A549 (cell line): ENCODE results near the gene CCDC73. TPM values are rescaled to one million over a fixed set of nuclear protein-coding genes. Genes with fewer than 3 reads are reported as not detected.

Experiments
- BHLHE40 ChIP-seq: IDR thresholded peaks from 2 replicates; pipeline ENCODE4 v1.6.1; 2012; ENCODE audit warnings: low read depth, low read length, inconsistent platforms
- CBX2 ChIP-seq: fragments of 200-600 bp; sonication (generic); IDR thresholded peaks from 2 replicates; pipeline ENCODE4 v1.6.1; 2016; ENCODE audit warnings: low read depth, mild to moderate bottlenecking, borderline replicate concordance
- CBX8 ChIP-seq: fragments of 200-600 bp; sonication (generic); IDR thresholded peaks from 2 replicates; pipeline ENCODE4 v1.6.1; 2016
- CEBPB ChIP-seq, 2 experiments: fragments of >200 bp in 1 of 2; sonication (Bioruptor Twin) in 1 of 2; formaldehyde crosslinking in 1 of 2; IDR thresholded peaks; 2 replicates each; pipeline ENCODE4 v1.6.1; 2012 to 2016
- CHD2 ChIP-seq: fragments of 150-350 bp; IDR thresholded peaks from 2 replicates; pipeline ENCODE4 v1.6.1; 2014; ENCODE audit warnings: low read length; ENCODE audit not compliant: partially characterized antibody
- CHD4 ChIP-seq: fragments of 200-600 bp; sonication (generic); IDR thresholded peaks from 2 replicates; pipeline ENCODE4 v1.6.1; 2016; ENCODE audit warnings: antibody characterized with exemption, mild to moderate bottlenecking, borderline replicate concordance
- EHF ChIP-seq: fragments of 250-450 bp; sonication (Bioruptor Pico); IDR thresholded peaks from 2 replicates; pipeline ENCODE4 v1.5.0; 2020; ENCODE audit warnings: mild to moderate bottlenecking
- EHMT2 ChIP-seq: fragments of 200-600 bp; sonication (generic); IDR thresholded peaks from 2 replicates; pipeline ENCODE4 v1.6.1; 2016; ENCODE audit warnings: antibody characterized with exemption, low read depth, mild to moderate bottlenecking, moderate library complexity
- EP300 ChIP-seq, 2 experiments: fragments of >200 bp; sonication (Bioruptor Twin); formaldehyde crosslinking; IDR thresholded peaks; 2 replicates in 1 of 2; 3 replicates in 1 of 2; pipeline ENCODE4 v1.6.1; 2016 to 2017
- ESRRA ChIP-seq: fragments of 150-350 bp; IDR thresholded peaks from 2 replicates; pipeline ENCODE4 v1.6.1; 2014; ENCODE audit warnings: mild to moderate bottlenecking, low read length, borderline replicate concordance
- FOSL2 ChIP-seq, 2 experiments: fragments of 450-650 bp in 1 of 2; fragments of >200 bp in 1 of 2; sonication (Bioruptor Twin) in 1 of 2; formaldehyde crosslinking; IDR thresholded peaks; 2 replicates each; pipeline versions ENCODE4 v1.5.0 to v1.6.1; 2016 to 2020; ENCODE audit warnings: mild to moderate bottlenecking in 1 of 2, moderate library complexity in 1 of 2
- FOXS1 ChIP-seq: fragments of 250-450 bp; sonication (Bioruptor Pico); IDR thresholded peaks from 2 replicates; pipeline ENCODE4 v1.5.0; 2020; ENCODE audit warnings: mild to moderate bottlenecking, moderate library complexity
- HEYL ChIP-seq: fragments of 250-450 bp; sonication (Bioruptor Pico); IDR thresholded peaks from 2 replicates; pipeline ENCODE4 v1.8.0; 2021; ENCODE audit warnings: mild to moderate bottlenecking, moderate library complexity
- HOXB13 ChIP-seq: fragments of 250-450 bp; sonication (Bioruptor Pico); IDR thresholded peaks from 2 replicates; pipeline ENCODE4 v1.5.0; 2020; ENCODE audit warnings: low read depth, mild to moderate bottlenecking, moderate library complexity
- HOXB5 ChIP-seq: fragments of 250-450 bp; sonication (Bioruptor Pico); IDR thresholded peaks from 2 replicates; pipeline ENCODE4 v1.5.0; 2020; ENCODE audit warnings: mild to moderate bottlenecking, moderate library complexity
- JUNB ChIP-seq: fragments of >200 bp; sonication (Bioruptor Twin); formaldehyde crosslinking; IDR thresholded peaks from 2 replicates; pipeline ENCODE4 v1.6.1; 2016
- KDM5A ChIP-seq: fragments of 200-600 bp; sonication (generic); IDR thresholded peaks from 2 replicates; pipeline ENCODE4 v1.6.1; 2016; ENCODE audit warnings: antibody characterized with exemption, mild to moderate bottlenecking
- MAFK ChIP-seq: fragments of 450-650 bp; IDR thresholded peaks from 2 replicates; pipeline ENCODE4 v1.6.1; 2014; ENCODE audit not compliant: partially characterized antibody
- MAZ ChIP-seq: fragments of 150-350 bp; IDR thresholded peaks from 2 replicates; pipeline ENCODE4 v1.6.1; 2014; ENCODE audit warnings: antibody characterized with exemption, low read depth, low read length, borderline replicate concordance
- NFE2L2 ChIP-seq: fragments of 150-350 bp; conservative IDR thresholded peaks from 2 replicates; pipeline ENCODE4 v1.6.1; 2014; ENCODE audit warnings: low read length
- POLR2A ChIP-seq: IDR thresholded peaks from 2 replicates; pipeline ENCODE4 v1.6.1; 2012; ENCODE audit warnings: mild to moderate bottlenecking, low read length
- RAD21 ChIP-seq, 2 experiments: fragments of >200 bp in 1 of 2; sonication (Bioruptor Twin) in 1 of 2; formaldehyde crosslinking in 1 of 2; IDR thresholded peaks in 1 of 2; conservative IDR thresholded peaks in 1 of 2; 2 replicates in 1 of 2; 3 replicates in 1 of 2; pipeline ENCODE4 v1.6.1; 2012 to 2018; ENCODE audit warnings: inconsistent platforms in 1 of 2
- RFX5 ChIP-seq: fragments of 450-650 bp; IDR thresholded peaks from 2 replicates; pipeline ENCODE4 v1.7.1; 2014; ENCODE audit warnings: antibody characterized with exemption, mild to moderate bottlenecking, moderate library complexity
- RNF2 ChIP-seq: fragments of 200-600 bp; sonication (generic); IDR thresholded peaks from 2 replicates; pipeline ENCODE4 v1.6.1; 2016; ENCODE audit warnings: low read depth, mild to moderate bottlenecking, antibody characterized with exemption, moderate library complexity, borderline replicate concordance
- TFCP2L1 ChIP-seq: fragments of 250-450 bp; sonication (Bioruptor Pico); IDR thresholded peaks from 2 replicates; pipeline ENCODE4 v1.5.0; 2021; ENCODE audit warnings: mild to moderate bottlenecking
- ZSCAN20 ChIP-seq: fragments of 250-450 bp; sonication (Bioruptor Pico); IDR thresholded peaks from 2 replicates; pipeline ENCODE4 v1.8.0; 2022; ENCODE audit warnings: mild to moderate bottlenecking, moderate library complexity
- polyA plus RNA-seq, 4 experiments: library from polyadenylated mRNA; depleted of rRNA in 3 of 4; stranded (reverse); fragments of >200 nt; fragmentation: RNase III in 1 of 4; extraction: RNeasy Plus Mini Kit Qiagen cat#74134 plus additional on column Dnase treatment in 1 of 4; gene quantifications; 2 replicates in 3 of 4; 3 replicates in 1 of 4; pipeline ENCODE4 v1.2.3, GENCODE V29; 2011 to 2017
- TF ChIP-seq, protein P1 (sequence below): fragments of >200 bp; sonication (Bioruptor Twin); formaldehyde crosslinking; IDR thresholded peaks from 3 replicates; pipeline ENCODE4 v1.6.1; 2016
- TF ChIP-seq, protein P2 (sequence below): fragments of 250-450 bp; sonication (Bioruptor Pico); IDR thresholded peaks from 2 replicates; pipeline ENCODE4 v1.5.0; 2021; ENCODE audit warnings: mild to moderate bottlenecking, moderate library complexity, borderline replicate concordance
- TF ChIP-seq, protein P3 (sequence below): fragments of >200 bp; sonication (Bioruptor Twin); formaldehyde crosslinking; IDR thresholded peaks from 3 replicates; pipeline ENCODE4 v1.5.1; 2016
- TF ChIP-seq, protein P4 (sequence below): fragments of 250-450 bp; sonication (Bioruptor Pico); IDR thresholded peaks from 2 replicates; pipeline ENCODE4 v1.5.0; 2020; ENCODE audit warnings: low read depth, mild to moderate bottlenecking, moderate library complexity

The CCDC73 gene
- polyA plus RNA-seq, 2 of the 4 experiments (the other 2 are of a cell fraction), result 0.03 TPM; not detected in 1

DNA sequence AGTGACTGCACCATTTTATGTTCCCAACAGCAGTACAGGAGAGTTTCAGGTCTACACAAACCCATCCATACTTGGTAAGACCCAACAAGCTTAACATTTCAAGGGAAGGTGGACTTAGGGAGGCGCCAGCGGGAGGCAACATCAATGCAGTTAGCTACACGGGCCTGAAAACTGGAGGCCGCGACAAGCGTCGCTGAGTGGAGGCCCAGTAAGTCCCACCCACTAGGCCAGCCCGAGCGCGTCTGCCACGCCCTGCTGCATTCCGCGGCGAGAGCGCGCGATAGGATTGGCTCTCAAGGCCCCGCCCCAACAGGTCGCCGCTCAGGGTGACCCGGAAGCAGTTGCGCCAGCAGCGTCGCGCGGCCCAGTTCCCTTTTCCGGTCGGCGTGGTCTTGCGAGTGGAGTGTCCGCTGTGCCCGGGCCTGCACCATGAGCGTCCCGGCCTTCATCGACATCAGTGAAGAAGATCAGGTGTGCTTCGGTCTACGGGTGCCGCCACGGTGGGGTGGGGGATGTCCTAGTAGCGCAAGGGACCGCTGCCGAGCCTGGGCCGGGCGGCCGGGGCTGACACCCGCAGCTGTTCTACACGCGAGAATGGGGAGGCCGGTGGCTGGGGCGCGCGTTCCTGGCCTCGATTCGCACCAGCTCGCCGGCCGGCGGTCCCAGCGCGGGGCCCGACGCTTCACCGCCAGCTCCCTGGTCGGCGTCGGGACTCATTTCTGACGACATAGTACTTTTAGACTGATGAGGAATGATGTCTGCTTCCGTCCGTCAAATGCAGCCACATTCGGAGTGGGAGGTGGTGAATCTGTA is 210.8 kb downstream of the CCDC73 start, which contains the start of gene EIF3M (continued):
- no peak for TF ChIP-seq CBX2
- TF ChIP-seq CHD4, result no peak
- TF ChIP-seq KDM5A, result peak; percentile 48; the same call in 1 of the 2 replicates
- no peak for TF ChIP-seq BHLHE40
- no peak for TF ChIP-seq EHMT2
- peak; percentile 36; the same call in 1 of the 2 replicates for TF ChIP-seq HOXB5 (CRISPR knock-in tag)
- no peak for TF ChIP-seq EHF (CRISPR knock-in tag)
- TF ChIP-seq, protein P1, sequence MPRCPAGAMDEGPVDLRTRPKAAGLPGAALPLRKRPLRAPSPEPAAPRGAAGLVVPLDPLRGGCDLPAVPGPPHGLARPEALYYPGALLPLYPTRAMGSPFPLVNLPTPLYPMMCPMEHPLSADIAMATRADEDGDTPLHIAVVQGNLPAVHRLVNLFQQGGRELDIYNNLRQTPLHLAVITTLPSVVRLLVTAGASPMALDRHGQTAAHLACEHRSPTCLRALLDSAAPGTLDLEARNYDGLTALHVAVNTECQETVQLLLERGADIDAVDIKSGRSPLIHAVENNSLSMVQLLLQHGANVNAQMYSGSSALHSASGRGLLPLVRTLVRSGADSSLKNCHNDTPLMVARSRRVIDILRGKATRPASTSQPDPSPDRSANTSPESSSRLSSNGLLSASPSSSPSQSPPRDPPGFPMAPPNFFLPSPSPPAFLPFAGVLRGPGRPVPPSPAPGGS, result peak; percentile 84; the same call in 1 of the 3 replicates
- no peak for TF ChIP-seq ESRRA
- TF ChIP-seq, protein P2, sequence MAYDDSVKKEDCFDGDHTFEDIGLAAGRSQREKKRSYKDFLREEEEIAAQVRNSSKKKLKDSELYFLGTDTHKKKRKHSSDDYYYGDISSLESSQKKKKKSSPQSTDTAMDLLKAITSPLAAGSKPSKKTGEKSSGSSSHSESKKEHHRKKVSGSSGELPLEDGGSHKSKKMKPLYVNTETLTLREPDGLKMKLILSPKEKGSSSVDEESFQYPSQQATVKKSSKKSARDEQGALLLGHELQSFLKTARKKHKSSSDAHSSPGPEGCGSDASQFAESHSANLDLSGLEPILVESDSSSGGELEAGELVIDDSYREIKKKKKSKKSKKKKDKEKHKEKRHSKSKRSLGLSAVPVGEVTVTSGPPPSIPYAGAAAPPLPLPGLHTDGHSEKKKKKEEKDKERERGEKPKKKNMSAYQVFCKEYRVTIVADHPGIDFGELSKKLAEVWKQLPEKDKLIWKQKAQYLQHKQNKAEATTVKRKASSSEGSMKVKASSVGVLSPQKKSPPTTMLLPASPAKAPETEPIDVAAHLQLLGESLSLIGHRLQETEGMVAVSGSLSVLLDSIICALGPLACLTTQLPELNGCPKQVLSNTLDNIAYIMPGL (CRISPR knock-in tag), result no peak
- no peak for TF ChIP-seq HEYL (CRISPR knock-in tag)
- TF ChIP-seq TFCP2L1 (CRISPR knock-in tag), result no peak
- peak; percentile 87 for TF ChIP-seq POLR2A
- no peak for TF ChIP-seq RFX5
- no peak for TF ChIP-seq EP300 (IDR thresholded peaks at IDR 0.05)
- no peak for TF ChIP-seq JUNB
- no peak for TF ChIP-seq NFE2L2
- no peak for TF ChIP-seq RNF2
- no peak for TF ChIP-seq CHD2
- TF ChIP-seq CBX8, result no peak
- no peak for TF ChIP-seq HOXB13 (CRISPR knock-in tag)
- TF ChIP-seq MAZ, result 0 out of 2 replicates have a peak, but pooled peaks have one; percentile 22
- TF ChIP-seq RAD21 (conservative IDR thresholded peaks at IDR 0.05 in 1 of 2, IDR thresholded peaks at IDR 0.05 in 1 of 2), result no peak
- TF ChIP-seq, protein P3, sequence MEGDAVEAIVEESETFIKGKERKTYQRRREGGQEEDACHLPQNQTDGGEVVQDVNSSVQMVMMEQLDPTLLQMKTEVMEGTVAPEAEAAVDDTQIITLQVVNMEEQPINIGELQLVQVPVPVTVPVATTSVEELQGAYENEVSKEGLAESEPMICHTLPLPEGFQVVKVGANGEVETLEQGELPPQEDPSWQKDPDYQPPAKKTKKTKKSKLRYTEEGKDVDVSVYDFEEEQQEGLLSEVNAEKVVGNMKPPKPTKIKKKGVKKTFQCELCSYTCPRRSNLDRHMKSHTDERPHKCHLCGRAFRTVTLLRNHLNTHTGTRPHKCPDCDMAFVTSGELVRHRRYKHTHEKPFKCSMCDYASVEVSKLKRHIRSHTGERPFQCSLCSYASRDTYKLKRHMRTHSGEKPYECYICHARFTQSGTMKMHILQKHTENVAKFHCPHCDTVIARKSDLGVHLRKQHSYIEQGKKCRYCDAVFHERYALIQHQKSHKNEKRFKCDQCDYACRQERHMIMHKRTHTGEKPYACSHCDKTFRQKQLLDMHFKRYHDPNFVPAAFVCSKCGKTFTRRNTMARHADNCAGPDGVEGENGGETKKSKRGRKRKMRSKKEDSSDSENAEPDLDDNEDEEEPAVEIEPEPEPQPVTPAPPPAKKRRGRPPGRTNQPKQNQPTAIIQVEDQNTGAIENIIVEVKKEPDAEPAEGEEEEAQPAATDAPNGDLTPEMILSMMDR, result no peak
- TF ChIP-seq FOXS1, result no peak
- no peak for TF ChIP-seq ZSCAN20 (CRISPR knock-in tag)
- TF ChIP-seq CEBPB (IDR thresholded peaks at IDR 0.05), result no peak
- TF ChIP-seq, protein P4, sequence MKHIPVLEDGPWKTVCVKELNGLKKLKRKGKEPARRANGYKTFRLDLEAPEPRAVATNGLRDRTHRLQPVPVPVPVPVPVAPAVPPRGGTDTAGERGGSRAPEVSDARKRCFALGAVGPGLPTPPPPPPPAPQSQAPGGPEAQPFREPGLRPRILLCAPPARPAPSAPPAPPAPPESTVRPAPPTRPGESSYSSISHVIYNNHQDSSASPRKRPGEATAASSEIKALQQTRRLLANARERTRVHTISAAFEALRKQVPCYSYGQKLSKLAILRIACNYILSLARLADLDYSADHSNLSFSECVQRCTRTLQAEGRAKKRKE (CRISPR knock-in tag), result no peak
- TF ChIP-seq FOSL2 (IDR thresholded peaks at IDR 0.05), result no peak
- no peak for TF ChIP-seq FOSL2 (CRISPR knock-in tag; IDR thresholded peaks at IDR 0.05)
- no peak for TF ChIP-seq MAFK
